Muscle of back (tissue), 11 donors: ENCODE measurements around the gene PRR11. TPM values are rescaled to one million over a fixed set of nuclear protein-coding genes. Genes with fewer than 3 reads are reported as not detected.
A peak's percentile ranks its signal among the peaks of the same experiment; 100 is the strongest.
"Not testable (repeated sequence)": the region's sequence is repeated elsewhere in the genome, so short reads cannot be mapped to it uniquely, and the experiment has no call there.

Experiments
- DNase-seq, 3 donors: peaks; one replicate each; pipeline versions ENCODE4 v3.0.0 to v3.0.0-alpha.2; 2013
- polyA plus RNA-seq, 10 donors: library from polyadenylated mRNA; unstranded; fragments of 120-200 nt; gene quantifications; one replicate each; pipeline ENCODE4 v1.2.1, GENCODE V29; 2013; ENCODE audit not compliant: insufficient read length in 10 of 10

The PRR11 gene
- polyA plus RNA-seq, 10 donors = 10.3 to 19.8 (median 12.9) TPM

- no peak for DNase-seq
These were observed 63.8 kb downstream of the PRR11 start for GRCh38 chr17:59219370-59219769.

GRCh38 chr17:59219992-59220327, 64.4 kb downstream of the PRR11 start:
- DNase-seq = no peak

GRCh38 chr17:59220328-59221158, 65.0 kb downstream of the PRR11 start, which contains the start of gene GDPD1:
GDPD1 (plus strand) TSS chr17:59220511; CDS start chr17:59220610, 99 bp downstream.
- peak; percentile 93 to 97 (median 97) for DNase-seq

- no peak for DNase-seq
These were observed 65.8 kb downstream of the PRR11 start for GRCh38 chr17:59221159-59221847.

GRCh38 chr17:59223813-59224212, 68.3 kb downstream of the PRR11 start:
- DNase-seq = no peak

GRCh38 chr17:59228588-59228987, 73.0 kb downstream of the PRR11 start:
- not testable (repeated sequence) for DNase-seq

- peak in 1 of 3 donors; percentile 2 for DNase-seq
These were observed 75.2 kb downstream of the PRR11 start for GRCh38 chr17:59230764-59231163.

- DNase-seq = no peak
These were observed 79.1 kb downstream of the PRR11 start for GRCh38 chr17:59234631-59235030.

- no peak for DNase-seq
These were observed 83.4 kb downstream of the PRR11 start for GRCh38 chr17:59238906-59239305.

GRCh38 chr17:59244081-59244480, 88.5 kb downstream of the PRR11 start:
- DNase-seq = no peak

Other genes with a start within 250 kb of the PRR11 start
- gene TRIM37, start 48.9 kb upstream of the PRR11 start, polyA plus RNA-seq = 10 to 100 TPM; 12.1 to 18.9 (median 15.0) TPM
- gene SKA2, start 560 bp upstream of the PRR11 start, polyA plus RNA-seq = 10 to 100 TPM; 34.6 to 56.3 (median 40.5) TPM
- gene SMG8, start 54.3 kb downstream of the PRR11 start, polyA plus RNA-seq = 10 to 100 TPM; 12.5 to 18.4 (median 14.6) TPM
- gene GDPD1, start 64.8 kb downstream of the PRR11 start, polyA plus RNA-seq = 1 to 10 TPM; 1.2 to 2.9 (median 2.5) TPM
- gene YPEL2, start 175.9 kb downstream of the PRR11 start, polyA plus RNA-seq = 10 to 100 TPM; 10.8 to 17.4 (median 14.4) TPM